Stimulated activated CD8-positive, alpha-beta memory T cell treated with anti-CD3 and anti-CD28 coated beads, Interleukin-15, amount 100 ng/mL, for 1 hour (primary cell): ENCODE data around the gene NRXN3.

ENCODE experiments used
- DNase-seq: peaks from one replicate; pipeline ENCODE4 v3.0.0-alpha.2; 2020; ENCODE audit warnings: low read depth

Gene NRXN3

GRCh38 chr14:78586681-78587080 is 416.5 kb downstream of the NRXN3 start:
- no peak for DNase-seq

GRCh38 chr14:78588906-78589305 is 418.7 kb downstream of the NRXN3 start:
- no peak for DNase-seq

DNA sequence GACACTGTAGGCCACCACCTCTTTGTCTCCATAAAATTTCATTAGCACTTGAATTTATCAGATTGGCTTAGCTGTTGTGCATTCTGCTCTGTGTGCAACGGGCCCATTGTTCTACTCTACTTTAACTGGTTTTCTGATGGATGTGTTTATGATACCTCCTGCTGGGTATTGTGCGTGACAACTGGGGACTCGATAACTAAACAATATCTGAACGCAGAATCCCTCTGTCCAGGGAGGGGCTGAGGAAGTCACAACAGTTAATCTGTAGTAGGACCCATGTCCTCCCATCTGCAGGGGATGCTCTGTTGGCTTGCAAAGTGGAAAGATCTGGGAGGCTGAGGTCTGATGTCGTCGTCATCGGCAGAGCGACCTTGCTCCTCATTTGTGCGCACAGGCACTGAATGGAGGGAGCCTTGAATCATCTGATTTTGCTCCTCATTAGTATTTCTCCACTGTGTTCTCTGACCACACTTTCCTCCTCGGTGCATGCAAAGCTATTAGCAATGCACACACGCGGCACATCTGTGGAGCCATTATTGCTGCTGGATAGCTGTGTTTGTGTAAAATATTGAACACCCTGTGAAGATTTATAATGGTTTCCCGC is 422.5 kb downstream of the NRXN3 start:
- DNase-seq: no peak

DNA sequence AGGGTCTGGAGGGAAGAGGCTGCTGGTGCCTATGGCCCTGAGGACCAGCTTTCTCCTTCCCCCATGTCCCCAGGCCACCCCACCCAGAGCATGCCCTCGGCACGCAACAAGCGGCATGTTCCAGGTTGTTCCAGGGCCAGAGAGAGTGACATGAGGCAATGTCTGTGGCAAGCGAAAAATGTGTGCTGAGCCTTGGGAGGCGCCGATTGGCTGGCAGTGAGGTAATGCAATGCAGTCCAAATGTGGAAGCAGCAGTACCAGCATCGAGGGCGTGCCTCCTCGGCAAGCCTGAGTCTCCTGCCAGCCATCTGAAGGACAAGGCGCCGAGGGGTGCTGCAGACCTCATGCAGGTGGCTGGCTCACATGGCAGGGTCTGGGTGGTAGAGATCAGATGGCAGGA is 423.8 kb downstream of the NRXN3 start:
- no peak for DNase-seq

- no peak for DNase-seq
Observed at GRCh38 chr14:78595797-78596196, 425.6 kb downstream of the NRXN3 start.

DNA sequence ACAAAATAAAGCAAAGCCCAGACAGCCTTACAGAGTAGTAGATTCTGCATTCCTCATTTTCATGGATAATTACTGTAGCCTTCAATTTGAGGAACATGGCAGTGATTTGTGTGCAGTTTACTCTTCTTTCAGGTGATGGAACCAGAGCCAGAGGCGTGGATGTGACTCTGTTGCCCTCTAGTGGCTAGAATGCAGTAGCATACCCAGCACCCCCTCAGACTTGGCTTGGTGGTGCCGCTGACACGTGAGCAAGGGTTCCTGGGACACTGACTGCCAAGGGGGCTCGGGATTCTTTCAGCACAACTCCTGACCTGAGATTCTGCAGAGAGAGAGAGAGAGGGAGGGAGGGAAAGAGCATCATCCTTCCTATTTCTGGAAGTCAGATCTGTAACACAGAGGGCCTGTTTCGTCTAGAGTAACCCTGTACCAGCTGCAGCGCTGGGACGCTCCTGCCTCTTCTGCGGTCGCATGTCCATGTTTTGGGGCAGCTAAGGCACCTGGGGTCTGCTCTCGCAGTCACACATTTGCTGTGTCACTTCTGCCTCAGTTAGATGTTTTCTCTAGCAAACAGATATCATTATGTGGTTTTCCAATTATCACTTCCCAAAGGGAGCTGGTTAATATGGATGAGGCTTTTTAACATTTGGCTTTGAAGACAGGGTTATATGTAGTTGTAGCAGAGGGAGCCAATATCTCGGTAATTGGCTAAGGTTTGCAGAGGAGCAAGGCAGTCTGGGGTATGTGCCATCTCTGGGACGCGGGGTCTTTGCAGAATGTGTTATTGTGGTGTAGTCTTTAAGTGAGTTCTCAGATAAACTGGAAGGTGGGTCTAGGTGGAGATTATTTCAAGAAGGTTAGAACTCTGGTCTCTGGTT is 428.1 kb downstream of the NRXN3 start:
- DNase-seq: peak; percentile 4

GRCh38 chr14:78605025-78605762 is 435.0 kb downstream of the NRXN3 start:
- DNase-seq: no peak

- DNase-seq: no peak
Observed at GRCh38 chr14:78605897-78606500, 435.8 kb downstream of the NRXN3 start.

GRCh38 chr14:78608998-78609787 is 439.0 kb downstream of the NRXN3 start:
- DNase-seq: no peak

DNA sequence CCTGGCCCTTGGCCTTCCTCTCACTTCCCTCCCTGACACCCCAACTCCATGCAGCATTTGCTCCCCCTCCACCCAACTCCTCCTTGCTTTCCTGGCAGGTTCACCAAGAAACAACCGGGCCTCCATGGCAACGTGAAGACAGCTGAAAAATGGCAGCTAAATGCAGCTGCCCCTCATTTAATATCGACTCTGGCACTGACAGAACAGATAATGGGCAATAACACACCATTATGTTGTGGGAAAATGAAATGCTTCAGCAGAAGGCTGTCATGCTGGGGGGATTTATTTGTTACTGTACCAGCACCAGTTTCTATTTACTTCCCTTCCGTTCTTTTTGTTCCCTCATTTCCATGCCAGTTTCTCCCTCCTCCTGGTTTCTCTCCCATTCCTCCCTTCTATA is 440.8 kb downstream of the NRXN3 start:
- no peak for DNase-seq

DNA sequence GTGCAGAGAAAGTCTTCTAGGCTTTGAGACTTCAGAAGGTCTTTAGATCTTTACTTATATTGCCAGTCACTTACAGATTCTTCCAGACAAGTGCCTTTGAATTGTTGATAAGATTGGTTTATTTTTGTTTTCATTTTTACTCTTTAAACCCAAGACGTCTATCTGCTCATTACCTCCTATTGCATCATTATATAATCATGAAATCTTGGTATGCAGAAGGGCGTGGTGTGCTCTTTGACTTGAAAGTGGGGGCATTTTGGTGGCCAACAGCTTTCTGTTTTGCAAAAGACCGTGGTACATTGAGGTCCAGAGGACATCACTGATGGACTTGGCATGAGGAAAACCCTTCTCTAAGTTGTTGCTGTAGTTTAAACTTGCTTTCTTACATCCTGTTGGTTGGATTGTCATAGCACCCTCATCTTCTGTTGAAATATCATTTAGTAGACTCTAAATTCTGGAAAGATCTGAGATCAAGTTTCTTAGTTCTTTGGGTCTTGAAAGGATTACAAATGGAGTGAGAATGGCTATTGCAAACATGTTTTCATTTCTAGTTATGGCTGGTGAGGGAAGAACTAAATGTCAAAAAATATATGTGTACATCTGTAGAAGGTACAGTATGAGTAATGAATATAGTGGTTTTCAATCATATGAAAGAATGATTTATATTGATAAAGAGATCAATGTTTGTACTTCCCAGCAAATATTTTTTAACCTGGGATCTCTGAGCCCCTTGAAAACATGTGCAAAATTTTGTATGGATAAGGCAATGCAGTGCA is 441.8 kb downstream of the NRXN3 start:
- DNase-seq: no peak

DNA sequence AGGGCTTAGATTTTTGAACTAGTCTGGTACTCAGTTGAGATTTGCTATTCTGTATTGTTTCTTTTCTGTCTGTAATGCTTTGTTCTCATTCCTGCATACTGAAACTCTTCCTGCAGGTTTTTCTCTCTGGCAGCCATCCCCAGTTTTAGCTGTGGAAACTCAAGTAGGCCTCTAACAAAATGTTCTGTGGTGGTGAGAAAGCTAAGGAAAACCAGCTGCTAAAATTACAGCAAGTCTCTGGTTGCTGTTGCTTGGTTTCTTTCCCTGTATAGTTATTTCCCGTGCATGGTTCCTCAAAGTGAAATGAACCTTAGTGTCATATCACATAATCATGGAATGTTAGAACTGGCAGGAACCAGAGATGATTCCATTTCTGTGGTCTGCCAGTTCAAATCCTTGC is 442.5 kb downstream of the NRXN3 start:
- no peak for DNase-seq

DNA sequence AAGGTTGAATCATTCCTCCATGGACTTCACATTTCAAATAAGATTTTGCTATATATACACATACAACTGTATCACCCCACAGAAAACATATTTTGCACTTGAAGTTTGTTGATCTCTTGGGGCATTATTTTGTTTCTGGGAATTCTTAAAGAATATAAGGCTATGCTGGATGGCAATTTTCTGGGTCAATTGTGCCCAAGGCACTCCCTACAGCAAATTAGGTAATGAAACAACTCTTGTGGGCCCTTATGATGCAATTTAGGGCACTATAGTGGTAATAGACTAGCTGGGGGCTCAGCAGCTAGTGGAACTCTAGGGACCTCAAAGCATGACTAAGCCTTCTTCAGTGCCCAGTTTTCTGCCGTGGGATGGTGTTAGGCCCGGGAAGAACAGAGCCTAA is 444.4 kb downstream of the NRXN3 start:
- DNase-seq: no peak

DNA sequence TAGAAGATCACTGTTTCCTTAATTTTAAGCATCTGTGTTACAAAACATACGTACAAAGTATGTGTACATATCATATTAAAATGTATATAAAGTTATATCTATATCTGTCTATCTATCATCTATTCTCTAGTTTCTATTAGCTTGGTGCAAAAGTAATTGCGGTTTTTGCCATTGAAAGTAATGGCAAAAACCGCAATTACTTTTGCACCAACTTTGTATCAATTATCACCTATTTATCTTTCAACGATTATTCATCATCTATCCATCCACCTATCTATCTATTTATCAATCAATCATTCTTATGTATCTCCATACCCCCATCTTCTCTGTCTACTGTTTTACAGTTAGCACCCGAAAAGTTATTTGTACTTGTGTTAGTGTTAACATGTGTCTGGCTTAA is 447.6 kb downstream of the NRXN3 start:
- DNase-seq: no peak

- DNase-seq: no peak
Observed at GRCh38 chr14:78618368-78618767, 448.2 kb downstream of the NRXN3 start.

GRCh38 chr14:78627114-78627513 is 456.9 kb downstream of the NRXN3 start:
- DNase-seq: no peak

DNA sequence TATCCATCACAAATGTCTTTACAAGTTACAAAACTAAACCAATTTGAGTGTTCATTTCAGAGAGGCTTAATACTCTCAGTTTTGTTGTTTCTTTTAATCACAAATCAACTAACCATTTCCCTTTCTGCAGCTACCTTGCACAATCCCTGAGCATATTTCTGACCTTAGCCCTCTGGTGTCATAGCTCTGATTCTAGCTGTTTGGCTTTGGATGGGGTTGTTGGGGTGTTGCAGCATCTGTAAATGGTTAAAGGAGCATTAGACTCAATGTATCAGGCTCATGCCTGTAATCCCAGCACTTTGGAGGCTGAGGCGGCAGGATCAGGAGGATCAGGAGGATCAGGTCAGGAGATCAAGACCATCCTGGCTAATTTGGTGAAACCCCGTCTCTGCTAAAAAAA is 461.4 kb downstream of the NRXN3 start:
- no peak for DNase-seq

DNA sequence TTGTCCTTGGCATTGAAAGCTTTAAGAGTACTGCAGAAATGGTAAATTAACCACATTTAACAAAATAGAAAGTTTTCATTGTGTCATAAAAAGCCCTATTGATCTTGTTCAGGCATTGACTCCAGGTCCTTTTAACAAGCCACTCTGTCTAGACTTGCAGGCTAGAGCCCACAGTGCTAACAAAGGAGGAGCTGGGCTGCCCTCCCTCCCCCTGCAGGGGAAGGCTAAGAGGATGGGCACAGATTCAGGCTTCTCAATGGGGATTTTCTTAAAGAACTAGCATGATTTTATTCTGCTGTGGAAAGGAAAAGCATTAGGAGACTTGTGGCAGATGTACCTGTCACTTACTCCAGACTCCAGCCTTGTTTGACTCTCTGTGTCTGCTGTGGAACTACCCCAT is 463.6 kb downstream of the NRXN3 start:
- DNase-seq: no peak

GRCh38 chr14:78637489-78637888 is 467.3 kb downstream of the NRXN3 start:
- DNase-seq: no peak

- DNase-seq: no peak
Observed at GRCh38 chr14:78637908-78638475, 467.8 kb downstream of the NRXN3 start.

DNA sequence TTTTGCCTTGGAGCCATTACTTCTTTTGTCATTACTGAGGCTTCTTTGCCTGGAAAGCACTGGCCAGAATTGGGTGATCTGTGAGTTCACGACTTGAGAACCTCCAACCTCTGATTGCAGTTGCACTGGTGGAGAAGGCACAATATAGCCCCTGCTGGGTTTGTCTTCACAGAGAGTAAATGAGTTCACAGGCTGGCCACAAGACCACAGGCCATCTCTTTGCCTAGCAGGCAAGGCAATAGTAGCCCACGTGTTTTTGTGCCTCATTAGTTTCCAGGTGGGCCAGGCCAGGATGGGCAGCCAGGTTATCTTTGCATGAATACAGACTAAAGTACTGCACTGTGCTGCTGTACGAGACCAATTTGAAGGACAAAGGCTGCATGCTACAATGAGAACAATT is 468.8 kb downstream of the NRXN3 start:
- no peak for DNase-seq
